ENCODE results near the gene MYOM1. TPM values are rescaled to one million over a fixed set of nuclear protein-coding genes. Genes with fewer than 3 reads are reported as not detected.

MYOM1 gene
- total RNA-seq, 1 donor from 2014 or later = 0.57 TPM

GRCh38 chr18:3177902-3178687 lies 41.7 kb downstream of the MYOM1 start:
- H4K20me1 ChIP-seq (ENCODE audit: insufficient read depth, low read length) = no peaks in the 10 kb centered on the region
- Mint-ChIP-seq H3K4me1 (ENCODE audit: low read depth, unreplicated experiment) (peaks cover 7% of the 10 kb centered on the region), H3K27me3 (ENCODE audit: low read depth, unreplicated experiment) (peaks cover 2% of the 10 kb centered on the region), H3K36me3 (ENCODE audit: low read depth, unreplicated experiment) (no peaks in the 10 kb centered on the region), H3K27ac (ENCODE audit: unreplicated experiment) (no peak overlapping the region), H3K9me3 (ENCODE audit: unreplicated experiment) (no peaks in the 10 kb centered on the region), H3K4me3 (ENCODE audit: unreplicated experiment) (no peak overlapping the region)
- no peak overlapping the region for H3K4me3 ChIP-seq (ENCODE audit: insufficient read depth, low read depth, low read length)
- H3K36me3 ChIP-seq (ENCODE audit: insufficient read depth, low read length) = no peaks in the 10 kb centered on the region
- H3K27ac ChIP-seq (ENCODE audit: low read depth, low read length) = no peak overlapping the region
- H2AFZ ChIP-seq (ENCODE audit: low read depth, low read length) = no peak overlapping the region
- no peak overlapping the region for H3K9ac ChIP-seq (ENCODE audit: low read length)
- H3K9me3 ChIP-seq (ENCODE audit: insufficient read depth, low read depth, low read length) = no peaks in the 10 kb centered on the region
- no peak overlapping the region for H3K4me2 ChIP-seq (ENCODE audit: low read length)
- DNase-seq (ENCODE audit: low read depth) (peak; percentile 31), FAIRE-seq (no peak)
- TF ChIP-seq, protein P1, sequence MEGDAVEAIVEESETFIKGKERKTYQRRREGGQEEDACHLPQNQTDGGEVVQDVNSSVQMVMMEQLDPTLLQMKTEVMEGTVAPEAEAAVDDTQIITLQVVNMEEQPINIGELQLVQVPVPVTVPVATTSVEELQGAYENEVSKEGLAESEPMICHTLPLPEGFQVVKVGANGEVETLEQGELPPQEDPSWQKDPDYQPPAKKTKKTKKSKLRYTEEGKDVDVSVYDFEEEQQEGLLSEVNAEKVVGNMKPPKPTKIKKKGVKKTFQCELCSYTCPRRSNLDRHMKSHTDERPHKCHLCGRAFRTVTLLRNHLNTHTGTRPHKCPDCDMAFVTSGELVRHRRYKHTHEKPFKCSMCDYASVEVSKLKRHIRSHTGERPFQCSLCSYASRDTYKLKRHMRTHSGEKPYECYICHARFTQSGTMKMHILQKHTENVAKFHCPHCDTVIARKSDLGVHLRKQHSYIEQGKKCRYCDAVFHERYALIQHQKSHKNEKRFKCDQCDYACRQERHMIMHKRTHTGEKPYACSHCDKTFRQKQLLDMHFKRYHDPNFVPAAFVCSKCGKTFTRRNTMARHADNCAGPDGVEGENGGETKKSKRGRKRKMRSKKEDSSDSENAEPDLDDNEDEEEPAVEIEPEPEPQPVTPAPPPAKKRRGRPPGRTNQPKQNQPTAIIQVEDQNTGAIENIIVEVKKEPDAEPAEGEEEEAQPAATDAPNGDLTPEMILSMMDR (IDR thresholded peaks at IDR 0.05; ENCODE audit: insufficient read depth, low read depth, low read length) = no peak
- no peak for TF ChIP-seq EZH2 (IDR thresholded peaks at IDR 0.05; ENCODE audit: insufficient read depth, low read length)
- H3K27me3 ChIP-seq (ENCODE audit: insufficient read depth, low read length) = no peaks in the 10 kb centered on the region
- no peaks in the 10 kb centered on the region for H3K79me2 ChIP-seq (ENCODE audit: insufficient read depth, low read length)
- no peaks in the 10 kb centered on the region for H3K4me1 ChIP-seq (ENCODE audit: insufficient read depth, low read length)

- no peak overlapping the region for H3K4me2 ChIP-seq (ENCODE audit: low read length)
- H3K36me3 Mint-ChIP-seq (ENCODE audit: low read depth, unreplicated experiment) = no peaks in the 10 kb centered on the region
- H3K27ac ChIP-seq (ENCODE audit: low read depth, low read length) = no peak overlapping the region
- no peak overlapping the region for H3K4me3 ChIP-seq (ENCODE audit: insufficient read depth, low read depth, low read length)
- H3K4me3 Mint-ChIP-seq (ENCODE audit: unreplicated experiment) = no peak overlapping the region
- H4K20me1 ChIP-seq (ENCODE audit: insufficient read depth, low read length) = no peaks in the 10 kb centered on the region
- H3K36me3 ChIP-seq (ENCODE audit: insufficient read depth, low read length) = no peaks in the 10 kb centered on the region
- H3K4me1 Mint-ChIP-seq (ENCODE audit: low read depth, unreplicated experiment) = peaks cover 7% of the 10 kb centered on the region
- no peak for DNase-seq (ENCODE audit: low read depth)
- H3K4me1 ChIP-seq (ENCODE audit: insufficient read depth, low read length) = no peaks in the 10 kb centered on the region
- no peaks in the 10 kb centered on the region for H3K9me3 Mint-ChIP-seq (ENCODE audit: unreplicated experiment)
- H3K27ac Mint-ChIP-seq (ENCODE audit: unreplicated experiment) = no peak overlapping the region
- H3K9me3 ChIP-seq (ENCODE audit: insufficient read depth, low read depth, low read length) = no peaks in the 10 kb centered on the region
- H3K27me3 Mint-ChIP-seq (ENCODE audit: low read depth, unreplicated experiment) = peaks cover 5% of the 10 kb centered on the region
- no peak overlapping the region for H3K9ac ChIP-seq (ENCODE audit: low read length)
- H3K79me2 ChIP-seq (ENCODE audit: insufficient read depth, low read length) = no peaks in the 10 kb centered on the region
- no peaks in the 10 kb centered on the region for H3K27me3 ChIP-seq (ENCODE audit: insufficient read depth, low read length)
- no peak for FAIRE-seq
- H2AFZ ChIP-seq (ENCODE audit: low read depth, low read length) = no peak overlapping the region
- TF ChIP-seq, protein P1 (IDR thresholded peaks at IDR 0.05; ENCODE audit: insufficient read depth, low read depth, low read length) = no peak
- no peak for TF ChIP-seq EZH2 (IDR thresholded peaks at IDR 0.05; ENCODE audit: insufficient read depth, low read length)
Observed at GRCh38 chr18:3175195-3175758, 44.5 kb downstream of the MYOM1 start.

DNA sequence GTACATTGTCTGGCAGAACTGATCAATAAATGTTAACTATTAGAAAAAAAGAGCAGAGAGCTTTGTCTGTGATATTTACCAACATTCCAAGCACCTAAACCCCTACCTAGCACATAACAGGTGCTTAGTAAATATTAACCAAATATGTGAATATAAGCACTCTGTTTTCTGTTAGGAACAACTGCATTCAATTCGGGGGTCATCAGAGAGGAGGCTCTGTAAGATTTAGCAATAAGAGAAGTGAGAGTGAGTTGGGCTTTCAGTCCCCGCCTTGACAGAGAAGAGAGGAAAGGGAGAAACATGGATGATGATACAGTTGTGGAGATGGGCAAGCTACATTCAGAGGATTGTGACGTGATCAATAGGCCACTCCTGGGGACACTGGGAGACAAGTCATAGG lies 47.7 kb downstream of the MYOM1 start:
- no peaks in the 10 kb centered on the region for H3K36me3 Mint-ChIP-seq (ENCODE audit: low read depth, unreplicated experiment)
- no peak for DNase-seq (ENCODE audit: low read depth)
- H3K4me3 Mint-ChIP-seq (ENCODE audit: unreplicated experiment) = no peak overlapping the region
- H3K4me1 Mint-ChIP-seq (ENCODE audit: low read depth, unreplicated experiment) = no peaks in the 10 kb centered on the region
- H3K79me2 ChIP-seq (ENCODE audit: insufficient read depth, low read length) = no peaks in the 10 kb centered on the region
- H3K27ac Mint-ChIP-seq (ENCODE audit: unreplicated experiment) = no peak overlapping the region
- H4K20me1 ChIP-seq (ENCODE audit: insufficient read depth, low read length) = no peaks in the 10 kb centered on the region
- no peak overlapping the region for H2AFZ ChIP-seq (ENCODE audit: low read depth, low read length)
- peaks cover 5% of the 10 kb centered on the region for H3K27me3 Mint-ChIP-seq (ENCODE audit: low read depth, unreplicated experiment)
- TF ChIP-seq EZH2 (IDR thresholded peaks at IDR 0.05; ENCODE audit: insufficient read depth, low read length) = no peak
- TF ChIP-seq, protein P1 (IDR thresholded peaks at IDR 0.05; ENCODE audit: insufficient read depth, low read depth, low read length) = no peak
- H3K4me3 ChIP-seq (ENCODE audit: insufficient read depth, low read depth, low read length) = no peak overlapping the region
- no peaks in the 10 kb centered on the region for H3K4me1 ChIP-seq (ENCODE audit: insufficient read depth, low read length)
- no peak overlapping the region for H3K4me2 ChIP-seq (ENCODE audit: low read length)
- no peaks in the 10 kb centered on the region for H3K9me3 Mint-ChIP-seq (ENCODE audit: unreplicated experiment)
- no peak overlapping the region for H3K27ac ChIP-seq (ENCODE audit: low read depth, low read length)
- H3K9me3 ChIP-seq (ENCODE audit: insufficient read depth, low read depth, low read length) = no peaks in the 10 kb centered on the region
- no peak for FAIRE-seq
- no peaks in the 10 kb centered on the region for H3K27me3 ChIP-seq (ENCODE audit: insufficient read depth, low read length)
- H3K36me3 ChIP-seq (ENCODE audit: insufficient read depth, low read length) = no peaks in the 10 kb centered on the region
- no peak overlapping the region for H3K9ac ChIP-seq (ENCODE audit: low read length)

Measured in astrocyte (in vitro differentiated cells and primary cell).